Activated naive CD4-positive, alpha-beta T cell treated with anti-CD3 and anti-CD28 coated beads, Interleukin-2, amount 50 U/mL, for 16 hours (primary cell): ENCODE results near the gene APBA2.
A peak's percentile ranks its signal among the peaks of the same experiment; 100 is the strongest.
"Not testable (repeated sequence)": the region's sequence is repeated elsewhere in the genome, so short reads cannot be mapped to it uniquely, and the experiment has no call there.

Source experiments
- DNase-seq: peaks from one replicate; pipeline ENCODE4 v3.0.0-alpha.2; 2020

APBA2 gene

DNA sequence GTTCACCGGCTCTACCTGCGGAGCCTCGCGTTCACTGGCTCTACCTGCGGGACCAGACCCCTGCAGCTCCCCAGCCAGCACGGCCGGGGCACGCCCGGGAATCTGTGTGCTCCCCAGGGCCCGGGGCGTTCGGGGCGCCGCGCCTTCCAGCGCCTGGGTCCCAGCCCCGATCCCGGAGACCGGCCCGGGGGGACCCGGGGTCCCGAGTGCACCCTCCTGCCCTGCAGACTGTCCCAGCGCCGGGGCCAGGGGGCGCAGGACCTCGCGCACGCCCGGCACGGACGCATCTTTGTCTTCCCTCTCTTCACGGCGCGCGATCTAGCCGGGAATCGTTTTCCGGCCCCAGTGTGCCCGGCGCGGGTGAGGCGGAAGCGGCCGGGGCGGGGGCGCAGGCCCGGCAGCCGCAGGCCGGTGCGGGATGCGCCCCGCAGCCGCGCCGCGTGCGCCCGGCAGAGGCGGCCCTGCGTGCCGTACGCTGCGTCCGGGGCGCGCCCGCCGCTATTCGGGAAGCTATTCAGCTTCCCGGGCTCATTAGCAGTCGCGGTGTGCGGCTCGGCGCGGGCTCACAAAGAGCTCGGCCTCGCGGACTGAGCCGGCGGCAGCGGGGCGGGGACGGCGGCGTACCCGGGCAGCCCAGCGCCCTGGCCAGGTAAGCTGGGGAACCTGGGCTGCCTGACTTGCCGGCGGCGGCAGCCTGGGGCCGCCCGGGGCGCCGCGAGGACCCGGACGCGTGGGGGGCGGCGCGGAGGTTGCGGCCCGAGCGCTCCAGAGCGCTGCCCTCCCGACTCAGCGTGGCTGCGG lies at the start of gene APBA2:
Gene APBA2, plus strand, starts transcription at position 345 of the 801 bp plus-strand sequence. CDS start 167,911 bp downstream, outside the sequence.
- DNase-seq, result peak; percentile 68

DNA sequence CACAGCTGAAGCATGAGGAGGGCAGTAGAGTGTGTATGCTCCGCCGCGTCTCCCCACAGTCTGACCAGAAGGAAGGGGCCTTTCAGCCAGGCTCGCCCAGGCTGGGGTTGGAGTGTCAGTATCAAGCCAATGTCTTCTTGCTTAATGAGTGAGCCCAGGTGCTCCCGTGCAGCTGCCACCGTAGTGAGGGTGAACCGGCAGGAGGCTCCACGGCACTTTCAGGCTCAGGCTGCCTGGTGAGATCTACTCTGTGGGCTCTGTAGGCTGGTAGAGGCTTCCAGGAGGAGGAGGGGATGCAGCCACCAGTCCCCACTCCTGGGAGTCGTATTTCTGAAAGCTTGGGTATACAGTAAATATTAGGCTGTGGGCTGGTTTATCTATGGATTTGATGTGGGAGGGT lies 45.5 kb upstream of the APBA2 start:
- DNase-seq, result not testable (repeated sequence)

DNA sequence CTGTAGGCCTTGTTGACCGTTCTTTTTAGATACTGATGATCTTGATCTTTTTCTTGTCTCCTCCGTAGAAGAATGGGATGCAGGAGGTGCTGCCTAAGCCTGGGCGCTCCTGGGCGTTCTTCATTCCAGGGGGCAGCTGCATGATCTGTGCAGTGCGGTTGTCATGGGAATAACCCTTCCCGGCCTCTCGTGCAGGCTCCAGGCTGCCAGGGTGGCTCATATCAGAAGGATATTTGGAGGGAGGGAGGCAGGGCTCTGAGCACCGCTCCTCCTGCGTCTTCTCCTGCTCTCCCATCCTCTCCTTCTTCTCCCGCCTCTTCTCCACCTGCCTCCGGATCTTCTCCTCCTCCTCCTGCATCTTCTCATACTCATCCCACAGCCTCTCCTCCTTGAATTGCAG lies 43.6 kb upstream of the APBA2 start:
- not testable (repeated sequence) for DNase-seq

DNA sequence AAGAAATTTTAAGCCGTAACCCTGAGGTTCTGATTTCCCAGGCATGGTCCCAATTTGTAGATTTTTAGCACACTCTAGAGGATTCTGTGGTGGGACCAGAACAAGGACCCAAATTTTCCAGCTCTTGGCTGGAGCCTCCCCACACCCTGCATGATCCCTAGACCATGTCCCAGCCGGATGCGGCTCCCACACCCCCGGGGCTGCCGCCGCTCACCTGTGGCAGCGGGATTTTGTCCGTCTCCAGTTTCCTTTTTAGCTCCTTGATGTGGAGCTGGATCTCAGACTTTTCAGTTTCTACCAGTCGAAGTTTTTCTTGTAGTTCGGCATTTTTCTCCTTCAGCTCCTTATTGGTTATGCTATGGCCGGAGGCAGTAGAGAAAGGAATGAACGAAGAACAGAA lies 42.3 kb upstream of the APBA2 start:
- DNase-seq, result not testable (repeated sequence)

DNA sequence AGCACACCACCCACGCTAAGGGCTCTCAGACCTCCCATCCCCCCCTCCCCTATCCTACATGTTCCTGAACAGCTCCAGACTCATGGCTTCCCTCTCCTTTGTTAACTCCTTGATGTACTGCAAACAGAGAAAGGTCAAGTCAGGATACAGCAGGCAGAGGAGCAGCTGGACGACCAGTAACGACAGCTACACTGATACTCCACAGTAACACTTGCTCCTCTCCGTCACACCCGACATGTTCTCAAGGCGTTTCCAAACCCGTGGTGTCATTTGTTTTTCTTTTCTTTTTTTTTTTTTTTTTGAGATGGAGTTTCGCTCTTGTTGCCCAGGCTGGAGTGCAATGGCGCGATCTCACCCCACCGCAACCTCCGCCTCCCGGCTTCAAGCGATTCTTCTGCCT lies 41.6 kb upstream of the APBA2 start:
- DNase-seq, result not testable (repeated sequence)

DNA sequence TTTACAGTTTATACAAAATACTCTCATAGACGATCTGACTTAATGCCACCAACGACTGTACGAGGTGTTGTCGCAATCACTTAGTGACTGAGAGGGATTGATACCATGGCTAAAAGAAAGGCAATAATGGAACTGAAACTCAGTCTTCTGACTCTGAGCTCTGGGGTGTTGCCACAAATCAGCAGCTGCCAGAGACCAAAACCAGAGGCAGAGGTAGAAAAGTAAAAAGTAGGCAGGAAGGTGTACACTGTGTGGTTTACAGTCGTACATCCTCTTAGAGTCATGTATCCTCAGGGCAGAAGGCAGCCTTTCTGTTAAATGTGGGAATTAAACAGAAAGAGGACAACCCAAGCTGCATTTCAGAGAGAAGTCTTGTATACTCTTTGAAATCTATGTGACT lies 38.5 kb upstream of the APBA2 start:
- DNase-seq, result not testable (repeated sequence)

DNA sequence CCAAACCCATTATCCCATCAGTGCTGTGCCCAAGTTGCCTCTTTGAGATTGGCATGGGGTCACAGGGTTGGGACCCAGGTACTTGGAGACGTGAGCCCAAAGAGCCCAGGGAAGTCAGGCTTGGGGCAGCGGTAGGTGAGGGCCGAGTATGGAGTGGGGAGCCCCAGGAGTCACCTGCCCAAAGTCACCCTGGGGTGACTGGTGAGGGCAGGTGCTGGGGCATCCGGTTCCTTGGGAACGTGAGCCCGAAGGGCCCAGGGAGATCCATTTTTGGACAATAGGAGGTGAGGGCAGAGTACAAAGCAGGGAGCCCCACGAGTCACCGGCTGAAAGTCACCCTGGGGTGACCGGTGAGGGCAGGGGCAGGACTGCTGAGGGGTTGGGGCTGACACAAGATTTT lies 37.8 kb upstream of the APBA2 start:
- DNase-seq, result not testable (repeated sequence)

DNA sequence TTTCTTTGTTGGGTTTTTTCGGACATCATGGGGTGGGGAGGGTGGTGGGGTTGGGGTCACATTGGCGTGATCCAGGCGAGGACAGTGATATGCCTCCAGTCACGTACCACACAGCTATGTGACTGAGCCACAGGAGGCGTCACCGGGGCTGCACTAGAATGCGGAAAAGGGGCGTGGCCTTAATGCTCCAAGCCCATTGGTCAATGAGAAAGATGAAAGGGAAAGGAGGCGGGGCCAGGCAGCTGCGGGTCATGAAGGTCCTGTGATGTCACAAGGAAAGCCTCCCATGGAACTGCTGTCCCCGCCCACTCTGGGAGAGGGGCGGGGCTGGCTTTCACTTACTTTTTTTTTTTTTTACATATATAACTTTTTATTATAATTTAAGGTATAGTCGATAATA lies 37.3 kb upstream of the APBA2 start, which contains the start of gene GOLGA6L7:
Gene GOLGA6L7, minus strand, starts transcription at position 124 of the 400 bp plus-strand sequence. Its CDS starts 95 bp downstream, at position 29.
- not testable (repeated sequence) for DNase-seq

DNA sequence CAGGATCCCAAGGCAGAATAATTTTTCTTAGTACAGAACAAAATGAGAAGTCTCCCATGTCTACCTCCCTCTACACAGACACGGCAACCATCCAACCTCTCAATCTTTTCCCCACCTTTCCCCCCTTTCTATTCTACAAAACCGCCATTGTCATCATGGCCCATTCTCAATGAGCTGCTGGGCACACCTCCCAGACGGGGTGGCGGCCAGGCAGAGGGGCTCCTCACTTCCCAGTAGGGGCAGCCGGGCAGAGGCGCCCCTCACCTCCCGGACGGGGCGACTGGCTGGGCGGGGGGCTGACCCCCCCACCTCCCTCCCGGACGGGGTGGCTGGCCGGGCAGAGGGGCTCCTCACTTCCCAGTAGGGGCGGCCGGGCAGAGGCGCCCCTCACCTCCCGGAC lies 36.5 kb upstream of the APBA2 start:
- DNase-seq, result not testable (repeated sequence)

DNA sequence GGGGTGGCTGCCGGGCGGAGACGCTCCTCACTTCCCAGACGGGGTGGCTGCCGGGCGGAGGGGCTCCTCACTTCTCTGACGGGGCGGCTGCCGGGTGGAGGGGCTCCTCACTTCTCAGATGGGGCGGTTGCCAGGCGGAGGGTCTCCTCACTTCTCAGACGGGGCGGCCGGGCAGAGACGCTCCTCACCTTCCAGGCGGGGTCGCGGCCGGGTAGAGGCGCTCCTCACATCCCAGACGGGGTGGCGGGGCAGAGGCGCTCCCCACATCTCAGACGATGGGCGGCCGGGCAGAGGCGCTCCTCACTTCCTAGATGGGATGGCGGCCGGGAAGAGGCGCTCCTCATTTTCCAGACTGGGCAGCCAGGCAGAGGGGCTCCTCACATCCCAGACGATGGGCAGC lies 36.0 kb upstream of the APBA2 start:
- not testable (repeated sequence) for DNase-seq

DNA sequence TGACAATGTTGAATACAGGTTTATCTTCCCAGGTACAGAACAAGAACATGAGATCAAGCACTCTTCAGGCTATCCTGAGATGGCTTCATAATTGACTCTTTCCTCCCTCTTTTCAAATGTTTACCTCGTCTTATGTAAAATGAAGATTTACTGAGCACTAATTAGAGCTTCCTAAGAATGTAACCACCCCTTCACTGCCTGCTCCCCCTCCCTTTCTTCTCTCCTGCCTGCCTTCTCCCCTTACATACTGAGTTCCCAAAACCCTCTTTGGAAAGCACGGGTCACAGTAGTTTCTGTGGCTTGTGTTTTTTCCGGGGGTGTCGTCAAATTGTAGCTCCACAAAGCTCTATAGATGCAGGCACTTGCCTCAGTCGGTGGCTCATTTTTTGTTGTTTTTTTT lies 32.1 kb upstream of the APBA2 start:
- not testable (repeated sequence) for DNase-seq

DNA sequence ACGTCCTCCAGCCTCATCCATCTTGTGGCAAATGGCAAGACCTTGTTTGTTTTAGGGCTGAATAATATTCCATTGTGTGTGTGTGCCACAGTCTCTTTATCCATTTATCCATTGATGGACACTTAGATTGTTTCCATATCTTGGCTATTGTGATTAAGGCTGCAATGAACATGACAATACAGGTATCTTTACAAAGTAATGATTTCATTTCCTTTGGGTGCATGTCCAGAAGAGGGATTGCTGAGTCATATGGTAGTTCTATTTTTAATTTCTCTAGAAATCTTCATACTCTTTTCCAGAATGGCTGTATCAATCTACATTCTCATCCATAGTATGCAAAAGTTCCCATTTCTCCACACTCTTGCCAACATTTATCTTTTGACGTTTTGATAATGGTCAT lies 31.2 kb upstream of the APBA2 start:
- DNase-seq, result not testable (repeated sequence)

DNA sequence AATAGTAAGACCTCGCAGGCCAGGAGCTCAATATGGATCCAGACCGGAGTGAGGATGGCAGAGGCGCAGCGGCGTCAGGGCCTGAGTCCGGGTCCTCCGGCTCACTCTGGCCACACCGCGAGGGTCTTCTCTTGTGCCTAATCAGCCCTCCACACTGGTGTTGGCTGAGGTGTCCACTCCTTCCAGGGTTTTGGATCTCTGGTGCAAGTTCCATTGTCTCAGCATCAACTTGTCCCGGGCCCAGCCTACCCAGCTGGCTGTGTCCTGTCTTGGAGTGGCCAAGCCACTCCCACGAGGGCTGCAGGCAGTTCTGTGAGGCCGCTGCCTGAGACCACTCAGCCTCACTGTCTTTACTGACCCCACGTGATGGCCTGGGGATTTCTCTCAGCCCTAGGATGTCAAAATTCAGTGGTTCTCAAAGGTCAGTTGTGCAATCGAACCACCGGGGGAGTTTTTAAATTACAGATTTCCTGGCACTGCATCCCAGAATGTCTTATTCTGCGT lies 24.7 kb upstream of the APBA2 start:
- DNase-seq, result no peak

DNA sequence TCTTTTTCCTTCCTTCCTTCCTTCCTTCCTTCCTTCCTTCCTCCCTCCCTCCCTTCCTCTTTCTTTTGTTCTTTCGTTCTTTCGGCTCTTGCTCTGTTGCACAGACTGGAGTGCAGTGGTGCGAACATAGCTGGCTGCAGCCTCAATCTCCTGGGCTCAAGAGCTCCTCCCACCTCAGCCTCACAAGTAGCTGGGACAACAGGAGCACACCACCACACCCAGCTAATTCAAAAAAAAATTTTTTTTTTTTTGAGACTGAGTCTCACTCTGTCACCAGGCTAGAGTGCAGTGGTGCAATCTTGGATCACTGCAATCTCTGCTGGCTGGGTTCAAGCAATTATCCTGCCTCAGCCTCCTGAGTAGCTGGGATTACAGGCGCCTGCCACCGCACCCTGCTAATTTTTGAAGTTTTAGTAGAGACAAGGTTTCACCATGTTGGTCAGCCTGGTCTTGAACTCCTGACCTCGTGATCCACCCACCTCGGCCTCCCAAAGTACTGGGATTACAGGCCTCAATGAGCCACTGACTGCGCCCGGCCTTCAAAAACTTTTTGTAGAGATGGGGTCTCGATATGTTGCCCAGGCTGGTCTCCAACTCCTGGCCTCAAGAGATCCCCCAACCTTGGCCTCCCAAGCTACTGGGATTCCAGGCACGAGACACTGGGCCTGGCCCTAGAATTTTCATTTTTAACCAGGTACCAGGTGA lies 24.0 kb upstream of the APBA2 start:
- DNase-seq, result not testable (repeated sequence)

DNA sequence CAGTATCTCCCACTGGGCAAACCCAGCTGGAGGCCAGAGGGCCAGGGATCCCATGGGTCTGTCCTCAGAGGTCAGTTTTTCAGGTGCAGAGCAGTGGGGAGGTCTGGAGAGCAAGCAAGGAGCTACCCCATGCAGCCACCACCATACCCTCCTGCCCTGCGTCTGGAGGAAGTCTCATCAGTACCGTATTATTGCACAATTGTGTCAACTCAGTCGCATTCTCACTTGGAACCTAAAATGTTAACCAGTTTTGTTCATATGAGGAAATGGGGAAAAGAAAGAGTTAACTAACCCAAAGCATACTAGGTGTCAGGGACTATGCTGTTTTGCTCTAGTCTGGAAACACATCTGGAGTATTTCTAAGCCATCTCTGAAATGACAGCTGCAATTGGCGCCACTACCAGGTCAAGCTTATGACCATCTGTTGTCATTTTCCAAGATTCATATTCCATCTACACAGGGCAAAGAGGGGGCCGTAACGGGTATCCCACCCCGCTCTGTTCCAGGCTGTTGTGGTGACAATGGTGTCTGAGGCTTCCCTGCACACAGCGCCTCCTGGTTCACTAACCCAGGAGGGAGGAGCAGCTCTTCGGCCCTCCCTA lies 16.9 kb upstream of the APBA2 start:
- DNase-seq, result no peak

DNA sequence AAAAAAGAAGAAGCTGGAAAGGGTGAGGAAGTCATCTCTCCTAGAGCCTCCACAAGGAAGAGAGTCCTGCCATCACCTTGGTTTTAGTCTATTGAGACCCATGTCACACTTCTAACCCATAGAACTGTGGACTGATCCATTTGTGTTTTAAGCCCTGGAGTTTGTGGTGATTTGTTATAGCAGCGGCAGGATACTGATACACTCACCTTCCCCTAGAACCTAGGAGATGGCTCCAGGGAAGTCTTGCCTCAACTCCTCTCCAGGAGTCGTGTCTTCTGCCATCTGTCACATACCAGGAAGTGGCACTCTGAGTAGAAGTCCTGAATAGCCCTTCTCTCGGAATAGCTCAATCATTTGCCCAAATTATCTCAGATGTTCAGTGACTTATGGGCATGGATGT lies 14.6 kb upstream of the APBA2 start:
- DNase-seq, result no peak

DNA sequence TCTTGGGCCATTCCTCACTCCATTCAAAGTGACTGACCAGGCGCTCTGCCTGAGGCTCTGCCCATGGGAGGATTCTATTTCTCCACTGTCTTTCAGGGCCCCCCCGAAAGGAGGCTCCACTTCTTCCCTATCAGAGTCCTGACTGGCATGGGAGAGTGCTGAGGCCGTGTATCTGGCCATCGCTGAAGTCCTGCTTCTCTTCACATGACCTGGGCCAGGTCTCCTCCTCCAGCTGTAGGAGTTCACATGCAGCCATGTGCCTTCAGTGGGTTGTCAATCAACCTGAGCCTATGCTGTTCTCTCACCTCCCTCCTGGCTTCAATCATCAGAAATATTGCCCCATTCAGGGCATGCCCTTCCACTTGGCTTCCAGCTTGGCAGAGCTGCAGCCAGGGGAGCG lies 12.8 kb upstream of the APBA2 start:
- no peak for DNase-seq

DNA sequence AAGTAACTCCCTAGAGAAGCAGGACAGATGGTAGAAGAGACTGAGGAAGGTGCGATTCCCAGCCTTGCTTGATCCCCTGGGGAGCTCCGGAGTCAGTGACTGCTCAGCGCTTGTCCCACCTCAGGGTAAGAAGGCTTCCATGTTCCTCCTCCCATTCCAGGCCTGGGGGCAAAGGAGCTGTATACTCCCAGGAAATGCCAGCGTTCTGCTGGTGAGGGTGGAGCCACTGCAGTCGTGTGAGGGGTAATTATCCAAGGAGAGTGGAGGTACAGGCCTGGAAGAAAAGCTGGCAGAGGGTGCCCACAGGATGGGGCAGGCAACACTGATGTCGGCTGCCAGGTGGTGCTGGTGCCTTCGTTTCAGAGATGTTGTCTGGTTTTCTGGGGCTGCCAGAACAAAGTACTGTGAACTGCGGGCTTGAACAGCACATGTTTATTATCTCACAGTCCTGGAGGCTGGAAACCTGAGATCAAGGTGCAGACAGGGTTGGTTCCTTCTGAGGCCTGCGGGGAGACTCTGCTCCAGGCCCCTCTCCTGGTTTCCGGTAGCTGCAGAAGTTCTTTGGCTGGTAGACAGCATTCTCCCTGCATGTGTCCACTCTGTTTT lies 12.1 kb upstream of the APBA2 start:
- no peak for DNase-seq

DNA sequence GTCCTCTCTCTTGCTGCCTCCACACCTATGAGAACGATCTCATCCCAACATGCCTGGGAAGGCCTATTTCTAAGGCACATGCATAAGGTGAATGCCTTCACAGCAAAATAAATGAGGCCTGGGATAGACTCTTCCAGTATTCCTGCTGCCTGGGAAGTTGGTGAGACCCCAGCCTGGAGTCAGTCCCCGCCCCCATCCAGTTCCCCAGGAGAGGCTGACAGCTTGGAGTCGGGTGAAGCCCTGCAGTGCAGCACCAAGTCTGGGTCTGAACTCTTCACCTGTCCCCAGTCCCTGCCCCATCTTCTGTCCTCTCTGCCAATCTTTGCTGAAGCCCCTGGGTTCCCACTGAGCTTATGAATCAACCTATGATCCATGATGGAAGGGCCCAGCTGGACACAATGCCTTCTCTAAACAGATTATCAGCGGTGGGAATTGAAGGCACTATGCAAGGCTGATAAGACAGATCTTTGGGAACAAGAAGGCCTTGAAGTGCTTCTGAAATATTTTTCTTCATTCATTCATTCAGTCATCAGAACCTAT lies 10.2 kb upstream of the APBA2 start:
- no peak for DNase-seq

DNA sequence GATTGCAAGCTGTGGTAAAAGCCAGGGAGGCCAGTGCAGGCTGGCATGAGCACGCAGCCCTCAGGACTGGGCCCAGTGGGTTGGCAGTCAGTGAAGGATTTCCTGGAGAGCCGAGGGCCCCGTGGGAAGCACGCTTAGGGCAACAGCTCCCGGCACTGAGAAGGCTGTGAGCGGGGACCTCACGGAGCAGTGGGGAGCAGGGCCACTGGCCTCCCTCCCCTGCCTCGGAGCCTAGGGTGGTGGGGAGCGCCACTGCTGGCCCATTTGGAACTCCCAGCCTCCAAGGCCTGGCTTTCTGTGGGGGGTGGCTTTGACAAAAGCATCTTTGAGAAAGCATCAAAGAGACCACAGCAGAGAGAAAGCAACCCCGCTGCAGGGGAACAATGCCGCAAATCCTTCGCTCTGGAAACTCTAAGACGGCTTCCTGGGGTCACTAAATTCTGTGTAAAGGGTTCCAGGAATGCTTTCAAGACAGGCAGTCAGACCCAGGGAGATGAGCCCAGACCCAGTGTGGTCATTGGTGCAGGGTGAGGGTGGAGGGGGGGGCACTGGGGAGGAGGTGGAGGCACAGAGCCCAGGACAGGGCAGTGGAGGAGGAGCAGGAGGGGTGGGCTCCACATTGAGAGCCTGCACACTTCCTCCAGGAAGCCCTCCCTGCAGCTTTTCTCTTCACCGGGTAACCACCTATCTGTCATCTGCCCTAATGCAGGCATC lies 9.5 kb upstream of the APBA2 start:
- DNase-seq, result no peak

DNA sequence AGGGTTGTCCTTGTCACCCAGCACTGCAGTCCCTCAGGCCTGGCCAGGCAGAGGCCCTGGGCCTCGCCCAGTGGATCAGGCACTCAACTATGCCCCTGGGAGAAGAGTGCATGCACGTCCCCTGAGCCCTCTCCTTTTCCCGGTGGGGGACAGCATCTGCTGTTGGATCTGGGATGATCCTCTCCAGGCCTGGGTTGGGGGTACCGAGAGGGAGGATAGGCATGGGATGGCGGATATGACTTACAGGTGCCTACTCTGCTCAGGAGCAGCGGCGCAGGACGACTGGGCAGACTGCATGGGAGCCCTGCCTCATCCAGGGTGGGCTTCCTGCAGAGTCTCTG lies 9.0 kb upstream of the APBA2 start:
- no peak for DNase-seq

DNA sequence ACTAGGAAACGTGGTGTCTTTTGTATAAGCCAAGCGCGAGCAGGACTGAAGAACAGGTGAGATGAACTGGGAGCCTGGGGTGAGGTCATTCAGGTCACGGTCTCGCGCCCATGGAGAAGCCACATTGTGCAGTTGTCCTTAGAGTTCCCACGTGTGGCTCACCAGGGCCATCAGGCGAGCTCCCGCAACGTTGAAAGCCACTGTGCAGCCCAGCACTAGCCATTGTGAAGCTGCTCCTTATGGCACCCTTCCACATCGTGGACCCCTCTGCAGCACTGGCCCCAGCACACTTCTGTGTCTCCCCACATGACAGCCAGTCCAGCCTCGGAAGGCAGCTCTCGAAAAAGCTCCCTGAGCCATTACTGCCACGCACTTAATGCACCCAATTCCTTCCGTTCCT lies 7.6 kb upstream of the APBA2 start:
- no peak for DNase-seq
